GM13977 (cell line): Measurements from ENCODE around the gene TNFSF10.

Experiments
- DNase-seq: peaks from one replicate; pipeline ENCODE4 v3.0.0; 2012; ENCODE audit warnings: low spot score
- CTCF ChIP-seq: IDR thresholded peaks from 2 replicates; pipeline ENCODE4 v1.5.1; 2012; ENCODE audit warnings: mild to moderate bottlenecking, control low read depth; ENCODE audit not compliant: insufficient read depth; ENCODE audit errors: extremely low read depth, missing control alignments
- in situ Hi-C: fragments of 300-500 bp; cut with MboI; formaldehyde crosslinking; loops from one replicate; pipeline ENCODE4 v1.12.0; 2022; ENCODE audit warnings: low sequenced_read_pairs, low pct_unique_long_range_greater_than_20kb, mixed read lengths, inconsistent platforms; ENCODE audit not compliant: unreplicated experiment

The TNFSF10 gene

GRCh38 chr3:172476347-172476746 is 46.9 kb downstream of the TNFSF10 start:
- DNase-seq: no peak
- in situ Hi-C loops: no loop called here
- TF ChIP-seq CTCF: no peak

- TF ChIP-seq CTCF: no peak
- DNase-seq: no peak
- in situ Hi-C loops: no loop called here
Measured at GRCh38 chr3:172475703-172476102, 47.5 kb downstream of the TNFSF10 start.

- DNase-seq: no peak
- in situ Hi-C loops: no loop called here
- no peak for TF ChIP-seq CTCF
Measured at GRCh38 chr3:172471903-172472302, 51.3 kb downstream of the TNFSF10 start.

GRCh38 chr3:172470588-172470987 is 52.6 kb downstream of the TNFSF10 start:
- no peak for TF ChIP-seq CTCF
- in situ Hi-C loops: no loop called here
- no peak for DNase-seq

GRCh38 chr3:172467170-172467824 is 55.9 kb downstream of the TNFSF10 start:
- in situ Hi-C loops: no loop called here
- no peak for TF ChIP-seq CTCF
- no peak for DNase-seq

- DNase-seq: no peak
- in situ Hi-C loops: no loop called here
- TF ChIP-seq CTCF: no peak
Measured at GRCh38 chr3:172466553-172467130, 56.6 kb downstream of the TNFSF10 start.
